ENCODE results near the gene CCL15. TPM values are rescaled to one million over a fixed set of nuclear protein-coding genes. Genes with fewer than 3 reads are reported as not detected.

The CCL15 gene
- total and polyA plus RNA-seq, 10 donors: 0.15 to 0.20 (median 0.19) TPM; not detected in 7

DNA sequence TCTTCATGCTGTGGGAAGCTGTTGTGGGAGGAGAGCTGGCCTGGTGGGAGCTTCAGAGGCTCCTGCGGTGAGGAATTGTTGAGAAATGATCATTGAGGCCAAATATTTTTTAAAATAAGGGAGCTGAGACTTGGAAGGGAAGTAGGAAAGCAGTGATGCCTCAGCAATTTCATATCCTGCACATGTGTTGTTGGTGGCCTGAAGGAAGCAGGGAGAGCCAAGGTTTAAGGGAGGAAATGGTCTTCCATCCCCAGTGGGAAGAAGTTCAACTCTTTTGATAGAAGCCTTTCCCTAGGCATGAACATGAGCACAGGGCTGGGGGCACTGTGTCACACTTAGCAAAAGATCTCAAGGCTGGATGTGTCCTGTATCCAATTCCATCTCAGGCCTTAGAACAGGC, 14.7 kb downstream of the CCL15 start, which contains the start of gene CCL14:
Gene CCL14 (minus strand): TSS at position 87 of the 400 bp plus-strand sequence. CDS start 80 bp downstream, at position 7.
- H3K27ac ChIP-seq: peak within 1 kb of the TSS in 7 of 8 donors; percentile 16 to 82 (median 70)
- 63 to 79% (median 66%) methylated on average over 1 of the region's 1 CpG for WGBS, 5 donors

DNA sequence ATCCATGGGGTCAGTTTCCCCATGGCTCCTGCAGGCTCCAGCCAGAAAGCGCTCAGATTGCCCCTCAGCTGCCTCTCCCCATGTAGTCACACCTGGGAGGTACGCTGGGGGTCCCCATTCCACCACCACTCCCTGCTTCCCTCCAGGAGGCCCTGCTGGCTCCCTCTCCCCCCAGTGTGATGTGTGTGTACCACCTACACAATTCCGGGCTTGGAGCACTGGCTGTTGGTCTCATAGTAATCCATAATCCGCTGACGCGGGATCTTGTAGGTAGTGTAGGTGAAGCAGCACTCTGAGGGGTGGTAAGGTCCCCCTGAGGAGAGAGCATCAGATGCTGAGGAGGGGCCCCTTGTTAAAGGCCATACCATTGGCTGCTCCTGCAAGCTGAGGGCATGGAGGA, 17.2 kb downstream of the CCL15 start:
- Histone ChIP-seq H3K27me3 (replicated peaks in 1 of 7) (no peaks in the 10 kb centered on the region), H3K4me1 (peaks cover 0 to 47% (median 10%) of the 10 kb centered on the region in 6 donors), H3K9me3 (peaks cover 0 to 9% (median 6%) of the 10 kb centered on the region in 8 donors), H3K4me3 (peak overlapping the region in 7 of 8 donors; percentile 29 to 70 (median 47)), H3K36me3 (peaks cover 0 to 14% (median 0%) of the 10 kb centered on the region in 6 donors), H3K27ac (peak overlapping the region in 7 of 8 donors; percentile 13 to 82 (median 64))
- 86 to 98% (median 94%) methylated on average over 6 of the region's 6 CpGs for WGBS, 5 donors
- TF ChIP-seq POLR2AphosphoS5 (IDR thresholded peaks at IDR 0.05): peak in 1 of 3 donors; percentile 37
- TF ChIP-seq, protein P1, sequence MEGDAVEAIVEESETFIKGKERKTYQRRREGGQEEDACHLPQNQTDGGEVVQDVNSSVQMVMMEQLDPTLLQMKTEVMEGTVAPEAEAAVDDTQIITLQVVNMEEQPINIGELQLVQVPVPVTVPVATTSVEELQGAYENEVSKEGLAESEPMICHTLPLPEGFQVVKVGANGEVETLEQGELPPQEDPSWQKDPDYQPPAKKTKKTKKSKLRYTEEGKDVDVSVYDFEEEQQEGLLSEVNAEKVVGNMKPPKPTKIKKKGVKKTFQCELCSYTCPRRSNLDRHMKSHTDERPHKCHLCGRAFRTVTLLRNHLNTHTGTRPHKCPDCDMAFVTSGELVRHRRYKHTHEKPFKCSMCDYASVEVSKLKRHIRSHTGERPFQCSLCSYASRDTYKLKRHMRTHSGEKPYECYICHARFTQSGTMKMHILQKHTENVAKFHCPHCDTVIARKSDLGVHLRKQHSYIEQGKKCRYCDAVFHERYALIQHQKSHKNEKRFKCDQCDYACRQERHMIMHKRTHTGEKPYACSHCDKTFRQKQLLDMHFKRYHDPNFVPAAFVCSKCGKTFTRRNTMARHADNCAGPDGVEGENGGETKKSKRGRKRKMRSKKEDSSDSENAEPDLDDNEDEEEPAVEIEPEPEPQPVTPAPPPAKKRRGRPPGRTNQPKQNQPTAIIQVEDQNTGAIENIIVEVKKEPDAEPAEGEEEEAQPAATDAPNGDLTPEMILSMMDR (IDR thresholded peaks at IDR 0.05 in 8 of 11, conservative IDR thresholded peaks at IDR 0.05 in 3 of 11): no peak
- TF ChIP-seq POLR2A (IDR thresholded peaks at IDR 0.05): no peak
- DNase-seq: no peak
- intact Hi-C loops (cut with DNase I; ENCODE audit: low total_unique reads): no loop called here

More for the DNA sequence above, 14.7 kb downstream of the CCL15 start, which contains the start of gene CCL14:
- TF ChIP-seq POLR2A (IDR thresholded peaks at IDR 0.05): no peak
- TF ChIP-seq POLR2AphosphoS5 (IDR thresholded peaks at IDR 0.05): peak in 2 of 3 donors; percentile 40 to 75
- TF ChIP-seq, protein P1 (IDR thresholded peaks at IDR 0.05 in 8 of 11, conservative IDR thresholded peaks at IDR 0.05 in 3 of 11): no peak
- H3K9me3 ChIP-seq: peaks cover 0 to 17% (median 9%) of the 10 kb centered on the region in 8 donors
- no peaks in the 10 kb centered on the region for H3K27me3 ChIP-seq (replicated peaks in 1 of 7)
- intact Hi-C loops (cut with DNase I; ENCODE audit: low total_unique reads): no loop called here
- peak within 1 kb of the TSS; percentile 1 to 70 (median 45) for H3K4me3 ChIP-seq
- H3K36me3 ChIP-seq: peaks cover 0 to 14% (median 0%) of the 10 kb centered on the region in 6 donors
- H3K4me1 ChIP-seq: peaks cover 0 to 44% (median 10%) of the 10 kb centered on the region in 6 donors
- no peak for DNase-seq

DNA sequence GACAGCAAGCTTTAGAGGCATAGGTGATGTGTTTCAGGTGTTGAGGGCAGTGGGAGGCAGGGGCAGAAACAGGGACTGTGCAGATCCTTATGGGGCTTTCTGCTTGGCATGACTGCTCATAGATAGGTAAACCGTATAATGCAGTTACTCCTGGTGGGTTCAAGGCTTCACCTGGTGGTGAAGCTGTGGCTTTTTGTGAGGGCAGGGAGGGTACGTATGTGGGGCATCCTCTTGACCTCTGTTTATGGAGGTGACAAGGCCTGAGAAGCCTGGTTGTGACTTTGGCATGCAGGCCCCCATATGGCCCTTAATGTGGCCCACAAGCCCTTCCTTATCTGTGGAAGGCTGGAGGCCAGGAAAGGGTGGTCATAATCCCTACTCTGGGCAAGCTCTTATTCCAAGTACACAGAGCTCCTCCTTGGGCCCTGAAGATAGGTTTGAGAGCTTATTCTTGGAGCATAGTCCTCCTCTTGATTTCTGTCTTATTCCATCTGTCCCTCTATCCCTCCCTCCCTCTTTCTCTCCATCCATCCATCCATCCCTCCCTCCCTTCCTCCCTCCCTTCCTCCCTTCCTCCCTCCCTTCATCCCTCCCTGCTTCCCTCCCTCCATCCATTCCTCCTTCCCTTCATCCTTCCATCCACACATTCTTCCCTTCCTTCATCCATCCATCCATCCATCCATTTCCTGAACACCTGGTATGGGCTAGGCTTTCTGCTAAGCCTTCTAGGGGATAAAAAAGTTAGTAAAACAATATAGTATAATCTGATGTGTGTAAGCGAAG, 18.8 kb downstream of the CCL15 start:
- H3K9me3 ChIP-seq: no peaks in the 10 kb centered on the region
- peaks cover 0 to 14% (median 0%) of the 10 kb centered on the region in 6 donors for H3K36me3 ChIP-seq
- 75 to 83% (median 78%) methylated on average over 3 of the region's 3 CpGs for WGBS, 5 donors
- H3K4me3 ChIP-seq: peak overlapping the region in 1 of 8 donors; percentile 70
- no peaks in the 10 kb centered on the region for H3K27me3 ChIP-seq (replicated peaks in 1 of 7)
- DNase-seq: no peak
- H3K4me1 ChIP-seq: peaks cover 0 to 42% (median 7%) of the 10 kb centered on the region in 6 donors
- H3K27ac ChIP-seq: peak overlapping the region in 6 of 8 donors; percentile 15 to 82 (median 70)
- intact Hi-C loops (cut with DNase I; ENCODE audit: low total_unique reads): no loop called here
- TF ChIP-seq POLR2AphosphoS5 (IDR thresholded peaks at IDR 0.05) (no peak), POLR2A (IDR thresholded peaks at IDR 0.05) (no peak)
- TF ChIP-seq, protein P1 (IDR thresholded peaks at IDR 0.05 in 8 of 11, conservative IDR thresholded peaks at IDR 0.05 in 3 of 11): peak in 1 of 11 experiments; percentile 6

DNA sequence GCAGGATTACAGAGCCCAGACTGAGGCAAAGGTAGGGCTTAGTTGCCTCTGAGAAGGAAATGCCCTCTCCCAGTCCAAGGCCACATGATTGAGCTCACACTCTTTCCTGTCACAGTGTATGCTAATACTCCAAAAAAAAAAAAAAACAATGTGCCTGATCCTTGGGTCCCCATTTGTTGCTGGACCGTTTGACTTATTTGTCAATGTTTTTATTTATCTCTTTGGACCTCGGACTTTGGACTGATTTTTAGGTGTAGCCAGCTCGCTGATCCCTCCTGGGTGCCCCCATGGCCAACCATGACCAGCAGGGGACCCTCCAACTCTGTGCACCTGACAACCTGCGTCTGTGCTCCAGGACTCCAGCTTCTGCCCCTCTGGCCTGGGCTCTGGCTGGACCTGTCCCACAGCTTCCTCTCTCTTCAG, 19.4 kb downstream of the CCL15 start:
- H3K27ac ChIP-seq: peak overlapping the region in 6 of 8 donors; percentile 15 to 82 (median 50)
- H3K27me3 ChIP-seq (replicated peaks in 1 of 7): no peaks in the 10 kb centered on the region
- peaks cover 0 to 37% (median 2%) of the 10 kb centered on the region in 6 donors for H3K4me1 ChIP-seq
- no peak overlapping the region for H3K4me3 ChIP-seq
- DNase-seq: no peak
- H3K36me3 ChIP-seq: peaks cover 0 to 14% (median 0%) of the 10 kb centered on the region in 6 donors
- intact Hi-C loops (cut with DNase I; ENCODE audit: low total_unique reads): no loop called here
- H3K9me3 ChIP-seq: no peaks in the 10 kb centered on the region
- TF ChIP-seq POLR2A (IDR thresholded peaks at IDR 0.05): no peak
- peak in 1 of 3 donors; percentile 44 for TF ChIP-seq POLR2AphosphoS5 (IDR thresholded peaks at IDR 0.05)
- TF ChIP-seq, protein P1 (IDR thresholded peaks at IDR 0.05 in 8 of 11, conservative IDR thresholded peaks at IDR 0.05 in 3 of 11): peak in 8 of 11 experiments; percentile 17 to 48 (median 26)
- 60 to 78% (median 64%) methylated on average over 4 of the region's 4 CpGs for WGBS, 5 donors
